WI38 (cell line): ENCODE measurements around the gene CTNNBIP1.
"Not testable (repeated sequence)": the region's sequence is repeated elsewhere in the genome, so short reads cannot be mapped to it uniquely, and the experiment has no call there.

ENCODE experiments used
- H3K4me3 ChIP-seq: 2 replicates; pipeline ENCODE4 v1.5.1; 2011; ENCODE audit warnings: low read depth, mild to moderate bottlenecking, control low read depth, low read length
- CTCF ChIP-seq: IDR thresholded peaks from 2 replicates; pipeline ENCODE4 v1.5.1; 2012; ENCODE audit warnings: low read depth, mild to moderate bottlenecking, control low read depth, low read length

The CTNNBIP1 gene

GRCh38 chr1:9927259-9927658, 17.2 kb upstream of the CTNNBIP1 start:
- TF ChIP-seq CTCF: no peak
- no peak overlapping the region for H3K4me3 ChIP-seq

- no peak for TF ChIP-seq CTCF
- H3K4me3 ChIP-seq: no peak overlapping the region
Observed at GRCh38 chr1:9922342-9922741, 12.3 kb upstream of the CTNNBIP1 start.

GRCh38 chr1:9920606-9921005, 10.5 kb upstream of the CTNNBIP1 start:
- H3K4me3 ChIP-seq: no peak overlapping the region
- TF ChIP-seq CTCF: no peak

GRCh38 chr1:9917901-9918300, 7.8 kb upstream of the CTNNBIP1 start:
- no peak for TF ChIP-seq CTCF
- no peak overlapping the region for H3K4me3 ChIP-seq

- H3K4me3 ChIP-seq: not testable (repeated sequence)
Observed at GRCh38 chr1:9917495-9917894, 7.4 kb upstream of the CTNNBIP1 start.

GRCh38 chr1:9916452-9916851, 6.4 kb upstream of the CTNNBIP1 start:
- TF ChIP-seq CTCF: no peak
- H3K4me3 ChIP-seq: no peak overlapping the region

GRCh38 chr1:9914610-9914937, 4.5 kb upstream of the CTNNBIP1 start:
- no peak overlapping the region for H3K4me3 ChIP-seq
- TF ChIP-seq CTCF: no peak

GRCh38 chr1:9912264-9912936, 2.3 kb upstream of the CTNNBIP1 start:
- TF ChIP-seq CTCF: no peak
- no peak overlapping the region for H3K4me3 ChIP-seq
